C4-2B (cell line): Measurements from ENCODE around the gene CYP1A2.

Experiments used
- CTCF ChIP-seq: fragments of 450-650 bp; conservative IDR thresholded peaks from 2 replicates; pipeline ENCODE4 v1.5.1; 2017; ENCODE audit warnings: mild to moderate bottlenecking
- ZFX ChIP-seq: fragments of 450-650 bp; IDR thresholded peaks from 2 replicates; pipeline ENCODE4 v1.6.1; 2017

GRCh38 chr15:74786551-74787165 lies 38.0 kb downstream of the CYP1A2 start:
- TF ChIP-seq CTCF = no peak
- no peak for TF ChIP-seq ZFX
